HEK293 (cell line): ENCODE results near the gene CMTM2.
A peak's percentile ranks its signal among the peaks of the same experiment; 100 is the strongest.

ENCODE experiments used
- FEZF1 ChIP-seq: fragments of 450-650 bp; formaldehyde crosslinking; IDR thresholded peaks from 2 replicates; pipeline ENCODE4 v1.5.1; 2016; ENCODE audit warnings: missing biosample characterization, missing genetic modification characterization
- KLF8 ChIP-seq: fragments of 450-650 bp; formaldehyde crosslinking; IDR thresholded peaks from 2 replicates; pipeline ENCODE4 v1.5.1; 2016; ENCODE audit warnings: missing biosample characterization, missing genetic modification characterization
- SP3 ChIP-seq: fragments of 450-650 bp; formaldehyde crosslinking; IDR thresholded peaks from 2 replicates; pipeline ENCODE4 v1.5.1; 2016; ENCODE audit warnings: missing biosample characterization, missing genetic modification characterization
- TCF7L2 ChIP-seq: IDR thresholded peaks from 2 replicates; pipeline ENCODE4 v1.6.1; 2011; ENCODE audit warnings: low read depth, mild to moderate bottlenecking, inconsistent platforms, low read length, moderate library complexity, borderline replicate concordance
- WT1 ChIP-seq: fragments of 450-650 bp; formaldehyde crosslinking; IDR thresholded peaks from 2 replicates; pipeline ENCODE4 v1.5.1; 2016; ENCODE audit warnings: missing biosample characterization, missing genetic modification characterization
- ZEB2 ChIP-seq: fragments of 450-650 bp; formaldehyde crosslinking; IDR thresholded peaks from 2 replicates; pipeline ENCODE4 v1.5.1; 2016; ENCODE audit warnings: missing biosample characterization, missing genetic modification characterization
- ZFP37 ChIP-seq: fragments of 450-650 bp; formaldehyde crosslinking; IDR thresholded peaks from 2 replicates; pipeline ENCODE4 v1.5.1; 2016; ENCODE audit warnings: missing biosample characterization, missing genetic modification characterization
- ZNF16 ChIP-seq: fragments of 450-650 bp; formaldehyde crosslinking; IDR thresholded peaks from 2 replicates; pipeline ENCODE4 v1.5.1; 2016; ENCODE audit warnings: low read depth, missing biosample characterization, missing genetic modification characterization
- ZNF184 ChIP-seq: fragments of 450-650 bp; IDR thresholded peaks from 2 replicates; pipeline ENCODE4 v1.5.1; 2018; ENCODE audit warnings: missing biosample characterization, mild to moderate bottlenecking, missing genetic modification characterization
- ZNF341 ChIP-seq: fragments of 450-650 bp; formaldehyde crosslinking; IDR thresholded peaks from 2 replicates; pipeline ENCODE4; 2016; ENCODE audit warnings: low read depth, missing biosample characterization, missing genetic modification characterization
- ZNF354C ChIP-seq: fragments of 450-650 bp; formaldehyde crosslinking; IDR thresholded peaks from 2 replicates; pipeline ENCODE4 v1.5.1; 2016; ENCODE audit warnings: missing biosample characterization, missing genetic modification characterization, low read depth, borderline replicate concordance
- ZNF433 ChIP-seq: fragments of 450-650 bp; formaldehyde crosslinking; IDR thresholded peaks from 2 replicates; pipeline ENCODE4 v1.5.1; 2016; ENCODE audit warnings: missing biosample characterization, missing genetic modification characterization, low read depth
- ZNF473 ChIP-seq: fragments of 450-650 bp; formaldehyde crosslinking; IDR thresholded peaks from 2 replicates; pipeline ENCODE4 v1.5.1; 2017; ENCODE audit warnings: missing biosample characterization, missing genetic modification characterization
- ZNF501 ChIP-seq: fragments of 450-650 bp; formaldehyde crosslinking; IDR thresholded peaks from 2 replicates; pipeline ENCODE4 v1.5.1; 2016; ENCODE audit warnings: missing biosample characterization, missing genetic modification characterization
- ZNF571 ChIP-seq: fragments of 450-650 bp; formaldehyde crosslinking; IDR thresholded peaks from 2 replicates; pipeline ENCODE4 v1.5.0; 2017; ENCODE audit warnings: missing biosample characterization, missing genetic modification characterization
- ZNF629 ChIP-seq: fragments of 450-650 bp; formaldehyde crosslinking; IDR thresholded peaks from 2 replicates; pipeline ENCODE4 v1.5.1; 2017; ENCODE audit warnings: missing biosample characterization, missing genetic modification characterization
- ZNF658 ChIP-seq: fragments of 450-650 bp; formaldehyde crosslinking; IDR thresholded peaks from 2 replicates; pipeline ENCODE4; 2016; ENCODE audit warnings: missing biosample characterization, missing genetic modification characterization
- ZNF670 ChIP-seq: fragments of 450-650 bp; formaldehyde crosslinking; IDR thresholded peaks from 2 replicates; pipeline ENCODE4 v1.5.1; 2016; ENCODE audit warnings: missing biosample characterization, missing genetic modification characterization, low read depth
- ZNF785 ChIP-seq: fragments of 450-650 bp; formaldehyde crosslinking; IDR thresholded peaks from 2 replicates; pipeline ENCODE4 v1.5.1; 2016; ENCODE audit warnings: missing biosample characterization, missing genetic modification characterization
- TF ChIP-seq, protein P1 (sequence below): fragments of 450-650 bp; formaldehyde crosslinking; IDR thresholded peaks from 2 replicates; pipeline ENCODE4 v1.5.1; 2016; ENCODE audit warnings: missing biosample characterization, missing genetic modification characterization
- TF ChIP-seq, protein P2 (sequence below): fragments of 450-650 bp; formaldehyde crosslinking; IDR thresholded peaks from 2 replicates; pipeline ENCODE4 v1.5.1; 2016; ENCODE audit warnings: missing biosample characterization, missing genetic modification characterization
- TF ChIP-seq, protein P3 (sequence below): fragments of 450-650 bp; formaldehyde crosslinking; IDR thresholded peaks from 2 replicates; pipeline ENCODE4 v1.5.1; 2017; ENCODE audit warnings: missing biosample characterization, missing genetic modification characterization

CMTM2 gene

DNA sequence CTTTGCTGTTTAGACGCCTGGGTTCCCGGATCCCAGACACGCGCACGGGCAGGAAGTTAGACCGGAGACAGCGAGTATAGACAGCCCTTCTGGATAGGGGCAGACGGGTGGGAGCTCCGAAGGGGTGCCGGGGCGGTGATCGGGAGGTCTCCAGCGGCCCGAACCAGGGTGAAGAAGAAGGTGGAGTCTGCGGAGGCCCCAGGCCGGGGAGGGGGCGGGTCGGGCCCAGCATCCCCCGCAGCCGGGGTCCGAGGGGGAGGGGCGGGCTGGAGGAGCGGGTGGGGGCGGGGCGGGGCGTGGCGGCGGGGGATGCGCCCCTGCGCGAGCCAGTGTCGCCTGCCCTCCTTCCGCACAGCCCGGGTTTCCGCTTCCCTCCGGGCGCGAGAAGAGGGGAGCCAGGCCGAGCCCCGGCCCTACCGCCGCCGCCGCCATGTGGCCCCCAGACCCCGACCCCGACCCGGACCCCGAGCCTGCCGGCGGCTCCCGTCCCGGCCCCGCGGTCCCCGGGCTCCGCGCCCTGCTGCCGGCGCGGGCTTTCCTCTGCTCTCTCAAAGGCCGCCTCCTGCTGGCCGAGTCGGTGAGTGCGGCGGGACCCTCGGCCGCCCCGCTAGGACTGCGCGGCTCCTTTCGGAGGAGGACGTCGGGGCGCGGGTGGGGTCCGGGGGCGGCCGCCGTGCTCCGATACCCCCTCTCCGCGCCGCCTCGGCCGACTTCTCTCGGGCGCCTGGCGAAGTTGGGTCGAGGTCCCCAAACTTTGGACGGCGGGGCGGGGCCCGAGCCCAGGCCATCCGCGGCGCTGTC lies 25.3 kb downstream of the CMTM2 start, which contains the start of gene CMTM3 (continued):
- TF ChIP-seq ZNF16 (tag by site-specific recombination) (no peak), ZNF501 (tag by site-specific recombination) (no peak), ZNF658 (tag by site-specific recombination) (no peak), ZNF184 (tag by site-specific recombination) (no peak), ZNF433 (tag by site-specific recombination) (no peak), ZFP37 (tag by site-specific recombination) (no peak), WT1 (tag by site-specific recombination) (no peak), SP3 (tag by site-specific recombination) (peak; percentile 79), ZNF785 (peak; percentile 71; the same call in 1 of the 2 replicates), ZNF670 (tag by site-specific recombination) (no peak), KLF8 (tag by site-specific recombination) (0 out of 2 replicates have a peak, but pooled peaks have one; percentile 11), FEZF1 (tag by site-specific recombination) (no peak), ZNF354C (no peak), ZNF341 (tag by site-specific recombination) (peak; percentile 76), ZNF473 (no peak), ZEB2 (tag by site-specific recombination) (no peak), TCF7L2 (no peak), ZNF629 (tag by site-specific recombination) (no peak), ZNF571 (tag by site-specific recombination) (no peak)
- TF ChIP-seq, protein P1, sequence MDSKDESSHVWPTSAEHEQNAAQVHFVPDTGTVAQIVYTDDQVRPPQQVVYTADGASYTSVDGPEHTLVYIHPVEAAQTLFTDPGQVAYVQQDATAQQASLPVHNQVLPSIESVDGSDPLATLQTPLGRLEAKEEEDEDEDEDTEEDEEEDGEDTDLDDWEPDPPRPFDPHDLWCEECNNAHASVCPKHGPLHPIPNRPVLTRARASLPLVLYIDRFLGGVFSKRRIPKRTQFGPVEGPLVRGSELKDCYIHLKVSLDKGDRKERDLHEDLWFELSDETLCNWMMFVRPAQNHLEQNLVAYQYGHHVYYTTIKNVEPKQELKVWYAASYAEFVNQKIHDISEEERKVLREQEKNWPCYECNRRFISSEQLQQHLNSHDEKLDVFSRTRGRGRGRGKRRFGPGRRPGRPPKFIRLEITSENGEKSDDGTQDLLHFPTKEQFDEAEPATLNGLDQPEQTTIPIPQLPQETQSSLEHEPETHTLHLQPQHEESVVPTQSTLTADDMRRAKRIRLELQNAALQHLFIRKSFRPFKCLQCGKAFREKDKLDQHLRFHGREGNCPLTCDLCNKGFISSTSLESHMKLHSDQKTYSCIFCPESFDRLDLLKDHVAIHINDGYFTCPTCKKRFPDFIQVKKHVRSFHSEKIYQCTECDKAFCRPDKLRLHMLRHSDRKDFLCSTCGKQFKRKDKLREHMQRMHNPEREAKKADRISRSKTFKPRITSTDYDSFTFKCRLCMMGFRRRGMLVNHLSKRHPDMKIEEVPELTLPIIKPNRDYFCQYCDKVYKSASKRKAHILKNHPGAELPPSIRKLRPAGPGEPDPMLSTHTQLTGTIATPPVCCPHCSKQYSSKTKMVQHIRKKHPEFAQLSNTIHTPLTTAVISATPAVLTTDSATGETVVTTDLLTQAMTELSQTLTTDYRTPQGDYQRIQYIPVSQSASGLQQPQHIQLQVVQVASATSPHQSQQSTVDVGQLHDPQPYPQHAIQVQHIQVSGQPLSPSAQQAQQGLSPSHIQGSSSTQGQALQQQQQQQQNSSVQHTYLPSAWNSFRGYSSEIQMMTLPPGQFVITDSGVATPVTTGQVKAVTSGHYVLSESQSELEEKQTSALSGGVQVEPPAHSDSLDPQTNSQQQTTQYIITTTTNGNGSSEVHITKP (tag by site-specific recombination): no peak
- TF ChIP-seq, protein P2, sequence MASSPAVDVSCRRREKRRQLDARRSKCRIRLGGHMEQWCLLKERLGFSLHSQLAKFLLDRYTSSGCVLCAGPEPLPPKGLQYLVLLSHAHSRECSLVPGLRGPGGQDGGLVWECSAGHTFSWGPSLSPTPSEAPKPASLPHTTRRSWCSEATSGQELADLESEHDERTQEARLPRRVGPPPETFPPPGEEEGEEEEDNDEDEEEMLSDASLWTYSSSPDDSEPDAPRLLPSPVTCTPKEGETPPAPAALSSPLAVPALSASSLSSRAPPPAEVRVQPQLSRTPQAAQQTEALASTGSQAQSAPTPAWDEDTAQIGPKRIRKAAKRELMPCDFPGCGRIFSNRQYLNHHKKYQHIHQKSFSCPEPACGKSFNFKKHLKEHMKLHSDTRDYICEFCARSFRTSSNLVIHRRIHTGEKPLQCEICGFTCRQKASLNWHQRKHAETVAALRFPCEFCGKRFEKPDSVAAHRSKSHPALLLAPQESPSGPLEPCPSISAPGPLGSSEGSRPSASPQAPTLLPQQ (tag by site-specific recombination): no peak
- TF ChIP-seq, protein P3, sequence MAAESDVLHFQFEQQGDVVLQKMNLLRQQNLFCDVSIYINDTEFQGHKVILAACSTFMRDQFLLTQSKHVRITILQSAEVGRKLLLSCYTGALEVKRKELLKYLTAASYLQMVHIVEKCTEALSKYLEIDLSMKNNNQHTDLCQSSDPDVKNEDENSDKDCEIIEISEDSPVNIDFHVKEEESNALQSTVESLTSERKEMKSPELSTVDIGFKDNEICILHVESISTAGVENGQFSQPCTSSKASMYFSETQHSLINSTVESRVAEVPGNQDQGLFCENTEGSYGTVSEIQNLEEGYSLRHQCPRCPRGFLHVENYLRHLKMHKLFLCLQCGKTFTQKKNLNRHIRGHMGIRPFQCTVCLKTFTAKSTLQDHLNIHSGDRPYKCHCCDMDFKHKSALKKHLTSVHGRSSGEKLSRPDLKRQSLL (tag by site-specific recombination): no peak
- TF ChIP-seq, all 188 proteins: peak for 16
